WTC11 (cell line): ENCODE results near the gene ZBTB8B. TPM values are rescaled to one million over a fixed set of nuclear protein-coding genes. Genes with fewer than 3 reads are reported as not detected.

ENCODE experiments used
- ATAC-seq: fragments of 200-7000 bp; cut with Tn5 transposase; 2 replicates; pipeline ENCODE4 v1.10.0; 2021; ENCODE audit warnings: mild to moderate bottlenecking, moderate library complexity
- CTCF ChIA-PET: fragments of 300-600 bp; sonication (Branson Sonifier 250); formaldehyde crosslinking; loops from one replicate; lab custom pipeline; 2021; ENCODE audit warnings: antibody characterized with exemption; lab: Charles Lee
- POLR2A ChIA-PET: fragments of 350-600 bp; sonication (Branson Sonifier 250); formaldehyde crosslinking; loops from one replicate; lab custom pipeline; 2021; ENCODE audit warnings: antibody characterized with exemption; lab: Charles Lee
- DNase-seq: peaks from one replicate; pipeline ENCODE4 v3.0.0; 2021; ENCODE audit warnings: low spot score
- H3K27ac Mint-ChIP-seq: 2 replicates; pipeline ENCODE4 v1.8.0; 2021; ENCODE audit warnings: mixed read lengths
- H3K27me3 Mint-ChIP-seq: 2 replicates; pipeline ENCODE4 v1.8.0; 2021; ENCODE audit warnings: low read depth, mild to moderate bottlenecking, moderate library complexity, mixed read lengths
- H3K36me3 Mint-ChIP-seq: 2 replicates; pipeline ENCODE4 v1.8.0; 2021; ENCODE audit warnings: mixed read lengths
- H3K4me1 Mint-ChIP-seq: 2 replicates; pipeline ENCODE4 v1.8.0; 2022; ENCODE audit warnings: mixed read lengths
- H3K4me3 Mint-ChIP-seq: 2 replicates; pipeline ENCODE4 v1.8.0; 2021; ENCODE audit warnings: mild to moderate bottlenecking, moderate library complexity, mixed read lengths
- H3K9me3 Mint-ChIP-seq: 2 replicates; pipeline ENCODE4 v1.8.0; 2021; ENCODE audit warnings: mixed read lengths
- ARID4B ChIP-seq: sonication (generic); formaldehyde crosslinking; IDR thresholded peaks from 2 replicates; pipeline ENCODE4 v1.8.0; 2023; ENCODE audit warnings: missing genetic modification reagents, mild to moderate bottlenecking, borderline replicate concordance
- ATF1 ChIP-seq: sonication (generic); formaldehyde crosslinking; IDR thresholded peaks from 2 replicates; pipeline ENCODE4 v1.8.1; 2023; ENCODE audit warnings: mild to moderate bottlenecking, moderate library complexity, missing genetic modification reagents
- ATF2 ChIP-seq: sonication (generic); formaldehyde crosslinking; IDR thresholded peaks from 2 replicates; pipeline ENCODE4 v1.8.1; 2022; ENCODE audit warnings: low read depth, missing genetic modification reagents, borderline replicate concordance
- ATF6 ChIP-seq: sonication (generic); formaldehyde crosslinking; IDR thresholded peaks from 2 replicates; pipeline ENCODE4 v1.8.1; 2023; ENCODE audit warnings: mild to moderate bottlenecking, missing genetic modification reagents
- CREB1 ChIP-seq: sonication (generic); formaldehyde crosslinking; IDR thresholded peaks from 2 replicates; pipeline ENCODE4 v1.8.0; 2023; ENCODE audit warnings: mild to moderate bottlenecking, missing genetic modification reagents
- ESRRA ChIP-seq: sonication (generic); formaldehyde crosslinking; IDR thresholded peaks from 2 replicates; pipeline ENCODE4 v1.8.1; 2022; ENCODE audit warnings: mild to moderate bottlenecking, missing genetic modification reagents, borderline replicate concordance
- FOXJ3 ChIP-seq: sonication (generic); formaldehyde crosslinking; IDR thresholded peaks from 2 replicates; pipeline ENCODE4 v1.9.0; 2021; ENCODE audit warnings: missing genetic modification reagents, mild to moderate bottlenecking, borderline replicate concordance
- JAZF1 ChIP-seq: fragments of 250-450 bp; sonication (Bioruptor Pico); IDR thresholded peaks from 2 replicates; pipeline ENCODE4 v1.9.0; 2021; ENCODE audit warnings: moderate library complexity, mild to moderate bottlenecking, inconsistent platforms
- KAT7 ChIP-seq: sonication (generic); formaldehyde crosslinking; IDR thresholded peaks from 2 replicates; pipeline ENCODE4 v1.8.1; 2023; ENCODE audit warnings: missing genetic modification reagents, mild to moderate bottlenecking, borderline replicate concordance
- NFYB ChIP-seq: sonication (generic); formaldehyde crosslinking; conservative IDR thresholded peaks from 2 replicates; pipeline ENCODE4 v1.8.0; 2022; ENCODE audit warnings: low read depth, missing genetic modification reagents
- NR1H2 ChIP-seq: sonication (generic); formaldehyde crosslinking; IDR thresholded peaks from 2 replicates; pipeline ENCODE4 v1.9.0; 2021; ENCODE audit warnings: mild to moderate bottlenecking, moderate library complexity, missing genetic modification reagents
- OVOL2 ChIP-seq: fragments of 250-450 bp; sonication (Bioruptor Pico); IDR thresholded peaks from 2 replicates; pipeline ENCODE4 v1.9.0; 2021; ENCODE audit warnings: mild to moderate bottlenecking, borderline replicate concordance
- RELA ChIP-seq: sonication (generic); formaldehyde crosslinking; IDR thresholded peaks from 2 replicates; pipeline ENCODE4 v1.8.1; 2022; ENCODE audit warnings: missing genetic modification reagents, mild to moderate bottlenecking, borderline replicate concordance
- SMAD3 ChIP-seq: sonication (generic); formaldehyde crosslinking; IDR thresholded peaks from 2 replicates; pipeline ENCODE4 v1.8.0; 2022; ENCODE audit warnings: missing genetic modification reagents, mild to moderate bottlenecking, borderline replicate concordance
- SMAD4 ChIP-seq: sonication (generic); formaldehyde crosslinking; IDR thresholded peaks from 2 replicates; pipeline ENCODE4 v1.8.0; 2022; ENCODE audit warnings: mild to moderate bottlenecking, missing genetic modification reagents
- USF2 ChIP-seq: sonication (generic); formaldehyde crosslinking; IDR thresholded peaks from 2 replicates; pipeline ENCODE4 v1.8.1; 2023; ENCODE audit warnings: mild to moderate bottlenecking, missing genetic modification reagents, moderate library complexity
- ZBTB21 ChIP-seq: sonication (generic); formaldehyde crosslinking; IDR thresholded peaks from 2 replicates; pipeline ENCODE4 v1.8.1; 2023; ENCODE audit warnings: mild to moderate bottlenecking, missing genetic modification reagents, borderline replicate concordance
- ZNF317 ChIP-seq: sonication (generic); formaldehyde crosslinking; IDR thresholded peaks from 2 replicates; pipeline ENCODE4 v1.8.1; 2023; ENCODE audit warnings: low read depth, mild to moderate bottlenecking, moderate library complexity, missing genetic modification reagents, borderline replicate concordance
- ZNF425 ChIP-seq: fragments of 250-450 bp; sonication (Bioruptor Pico); conservative IDR thresholded peaks from 2 replicates; pipeline ENCODE4 v1.9.0; 2021; ENCODE audit warnings: mild to moderate bottlenecking
- total RNA-seq: library from RNA; stranded (reverse); gene quantifications from 3 replicates; pipeline ENCODE4 v1.2.3, GENCODE V29; 2021

The ZBTB8B gene
- total RNA-seq, 1 experiment from 2014 or later: 2.7 TPM

- TF ChIP-seq FOXJ3: no peak
- TF ChIP-seq NFYB (CRISPR knock-in tag): no peak
- TF ChIP-seq ATF2 (CRISPR knock-in tag): no peak
- no peak for TF ChIP-seq ZBTB21
- TF ChIP-seq NR1H2 (CRISPR knock-in tag): no peak
- no peak for TF ChIP-seq CREB1 (CRISPR knock-in tag)
- TF ChIP-seq ESRRA: no peak
- no peak for TF ChIP-seq KAT7 (CRISPR knock-in tag)
- no peak for TF ChIP-seq SMAD3 (CRISPR knock-in tag)
- TF ChIP-seq ATF1: no peak
- TF ChIP-seq USF2 (CRISPR knock-in tag): no peak
- TF ChIP-seq ZNF425: no peak
- TF ChIP-seq RELA (CRISPR knock-in tag): no peak
- DNase-seq: no peak
- H3K27me3 Mint-ChIP-seq: no peaks in the 10 kb centered on the region
- no peak for ATAC-seq
- ChIA-PET POLR2A (no interaction called here), CTCF (no interaction called here)
- no peak overlapping the region for H3K4me3 Mint-ChIP-seq
- H3K36me3 Mint-ChIP-seq: peaks cover 17% of the 10 kb centered on the region; the same call in 1 of the 2 replicates
- H3K4me1 Mint-ChIP-seq: peaks cover 3% of the 10 kb centered on the region
- no peak overlapping the region for H3K27ac Mint-ChIP-seq
- H3K9me3 Mint-ChIP-seq: no peaks in the 10 kb centered on the region
Observed at GRCh38 chr1:32491386-32491785, 26.5 kb downstream of the ZBTB8B start.

- Mint-ChIP-seq H3K27me3 (no peaks in the 10 kb centered on the region), H3K27ac (peak overlapping the region; percentile 89), H3K4me3 (no peak overlapping the region), H3K4me1 (0 out of 2 replicates have a peak, but pooled peaks cover 4% of the 10 kb centered on the region), H3K9me3 (no peaks in the 10 kb centered on the region), H3K36me3 (0 out of 2 replicates have a peak, but pooled peaks cover 2% of the 10 kb centered on the region)
- TF ChIP-seq OVOL2 (no peak), SMAD4 (CRISPR knock-in tag) (no peak), ZNF317 (CRISPR knock-in tag) (no peak), ATF6 (CRISPR knock-in tag) (no peak), ARID4B (CRISPR knock-in tag) (no peak), JAZF1 (no peak)
- CTCF ChIA-PET: interaction anchor here (1.0 to 1.6 kb wide), 2 partner anchors 26 to 100 kb away, joined by 7 to 9 read pairs; partner anchors contain the start of gene BSDC1
- ATAC-seq (no peak), DNase-seq (no peak)
- POLR2A ChIA-PET: no interaction called here
Observed at GRCh38 chr1:32494196-32494595, 29.3 kb downstream of the ZBTB8B start.
